Measurements from ENCODE around the gene NAALADL2.

Gene NAALADL2

GRCh38 chr3:175729466-175729865 is 870.3 kb downstream of the NAALADL2 start:
- CTCF ChIA-PET: interaction anchor here (1.4 to 1.5 kb wide), 2 partner anchors 8 to 26 kb away, joined by 3 to 6 read pairs; no protein-coding TSS in a partner anchor
- no peak for DNase-seq (ENCODE audit: extremely low spot score)
- POLR2A ChIA-PET: no interaction called here
- TF ChIP-seq, protein P1, sequence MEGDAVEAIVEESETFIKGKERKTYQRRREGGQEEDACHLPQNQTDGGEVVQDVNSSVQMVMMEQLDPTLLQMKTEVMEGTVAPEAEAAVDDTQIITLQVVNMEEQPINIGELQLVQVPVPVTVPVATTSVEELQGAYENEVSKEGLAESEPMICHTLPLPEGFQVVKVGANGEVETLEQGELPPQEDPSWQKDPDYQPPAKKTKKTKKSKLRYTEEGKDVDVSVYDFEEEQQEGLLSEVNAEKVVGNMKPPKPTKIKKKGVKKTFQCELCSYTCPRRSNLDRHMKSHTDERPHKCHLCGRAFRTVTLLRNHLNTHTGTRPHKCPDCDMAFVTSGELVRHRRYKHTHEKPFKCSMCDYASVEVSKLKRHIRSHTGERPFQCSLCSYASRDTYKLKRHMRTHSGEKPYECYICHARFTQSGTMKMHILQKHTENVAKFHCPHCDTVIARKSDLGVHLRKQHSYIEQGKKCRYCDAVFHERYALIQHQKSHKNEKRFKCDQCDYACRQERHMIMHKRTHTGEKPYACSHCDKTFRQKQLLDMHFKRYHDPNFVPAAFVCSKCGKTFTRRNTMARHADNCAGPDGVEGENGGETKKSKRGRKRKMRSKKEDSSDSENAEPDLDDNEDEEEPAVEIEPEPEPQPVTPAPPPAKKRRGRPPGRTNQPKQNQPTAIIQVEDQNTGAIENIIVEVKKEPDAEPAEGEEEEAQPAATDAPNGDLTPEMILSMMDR (IDR thresholded peaks at IDR 0.05; ENCODE audit: control extremely low read depth, extremely low read depth, low read depth, missing control alignments): no peak

DNA sequence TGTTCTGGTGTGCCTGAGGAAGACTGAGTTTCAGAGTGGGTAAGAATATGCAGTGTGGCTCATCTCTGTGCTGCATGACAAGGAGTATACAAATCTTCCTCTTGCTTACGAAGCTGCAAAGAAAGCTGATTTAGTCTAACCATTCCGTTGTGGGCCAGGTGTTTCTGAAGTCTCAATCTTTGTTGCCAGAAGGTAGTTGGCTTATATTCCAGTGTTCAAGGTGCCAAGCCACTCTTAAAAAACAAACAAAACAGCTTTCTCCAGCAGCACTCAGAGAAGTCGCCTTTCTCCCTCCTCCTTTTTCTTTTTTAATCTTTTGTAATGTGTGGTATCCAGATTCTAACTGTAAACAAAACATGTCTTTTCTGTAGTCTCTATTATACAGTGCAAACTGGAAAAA is 872.4 kb downstream of the NAALADL2 start:
- ChIA-PET POLR2A (no interaction called here), CTCF (interaction anchor here (1.1 kb wide), 1 partner anchor 10 kb away, joined by 4 read pairs; no protein-coding TSS in a partner anchor)
- DNase-seq (ENCODE audit: extremely low spot score): no peak
- TF ChIP-seq, protein P1 (IDR thresholded peaks at IDR 0.05; ENCODE audit: control extremely low read depth, extremely low read depth, low read depth, missing control alignments): no peak

DNA sequence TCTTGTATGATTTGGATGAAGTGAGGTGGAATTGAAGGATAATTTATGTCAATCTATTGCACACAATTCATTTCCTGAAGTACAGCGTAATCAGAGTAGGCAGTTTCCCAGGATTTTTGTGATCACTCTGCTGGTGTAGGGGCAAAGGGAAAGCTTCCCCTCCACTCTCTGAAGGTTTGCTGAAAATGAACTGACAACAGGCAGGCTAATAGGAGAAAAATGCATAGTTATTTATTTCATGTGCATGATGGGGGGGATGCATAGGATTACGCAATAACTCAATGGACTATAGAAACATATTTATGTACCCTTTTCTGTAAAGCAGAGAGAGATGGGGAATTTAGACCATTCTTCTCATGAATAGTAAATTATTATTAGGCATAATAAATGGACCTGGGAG is 872.9 kb downstream of the NAALADL2 start:
- no peak for DNase-seq (ENCODE audit: extremely low spot score)
- TF ChIP-seq, protein P1 (IDR thresholded peaks at IDR 0.05; ENCODE audit: control extremely low read depth, extremely low read depth, low read depth, missing control alignments): no peak
- ChIA-PET POLR2A (no interaction called here), CTCF (interaction anchor here (1.1 kb wide), 1 partner anchor 11 kb away, joined by 4 read pairs; no protein-coding TSS in a partner anchor)

GRCh38 chr3:175735866-175736265 is 876.7 kb downstream of the NAALADL2 start:
- TF ChIP-seq, protein P1 (IDR thresholded peaks at IDR 0.05; ENCODE audit: control extremely low read depth, extremely low read depth, low read depth, missing control alignments): no peak
- ChIA-PET CTCF (no interaction called here), POLR2A (no interaction called here)
- DNase-seq (ENCODE audit: extremely low spot score): no peak

GRCh38 chr3:175737646-175738572 is 878.8 kb downstream of the NAALADL2 start:
- DNase-seq (ENCODE audit: extremely low spot score): no peak
- TF ChIP-seq, protein P1 (IDR thresholded peaks at IDR 0.05; ENCODE audit: control extremely low read depth, extremely low read depth, low read depth, missing control alignments): no peak
- ChIA-PET CTCF (no interaction called here), POLR2A (no interaction called here)

- no peak for DNase-seq (ENCODE audit: extremely low spot score)
- TF ChIP-seq, protein P1 (IDR thresholded peaks at IDR 0.05; ENCODE audit: control extremely low read depth, extremely low read depth, low read depth, missing control alignments): no peak
- POLR2A ChIA-PET: no interaction called here
- CTCF ChIA-PET: no interaction called here
Measured at GRCh38 chr3:175741951-175742350, 882.8 kb downstream of the NAALADL2 start.

Data from GM10248 (cell line).